T47D (cell line): ENCODE data around the gene MRLN.
"Not testable (repeated sequence)": the region's sequence is repeated elsewhere in the genome, so short reads cannot be mapped to it uniquely, and the experiment has no call there.

Source experiments
- DNase-seq, 2 experiments: peaks; one replicate each; pipeline versions ENCODE4 v3.0.0 to v3.0.0-alpha.2; 2011 to 2012; ENCODE audit warnings: low read depth in 1 of 2, low spot score in 1 of 2
- JUND ChIP-seq: IDR thresholded peaks from 2 replicates; pipeline ENCODE4 v1.6.1; 2012; ENCODE audit warnings: low read depth
- in situ Hi-C: cut with HindIII; loops from 2 replicates; pipeline ENCODE4 v1.10.0; 2016; ENCODE audit warnings: low sequenced_read_pairs, low pct_unique_long_range_greater_than_20kb

MRLN gene

GRCh38 chr10:59771162-59771807 is 18.0 kb upstream of the MRLN start:
- DNase-seq: no peak
- in situ Hi-C loops: no loop called here
- TF ChIP-seq JUND: no peak

DNA sequence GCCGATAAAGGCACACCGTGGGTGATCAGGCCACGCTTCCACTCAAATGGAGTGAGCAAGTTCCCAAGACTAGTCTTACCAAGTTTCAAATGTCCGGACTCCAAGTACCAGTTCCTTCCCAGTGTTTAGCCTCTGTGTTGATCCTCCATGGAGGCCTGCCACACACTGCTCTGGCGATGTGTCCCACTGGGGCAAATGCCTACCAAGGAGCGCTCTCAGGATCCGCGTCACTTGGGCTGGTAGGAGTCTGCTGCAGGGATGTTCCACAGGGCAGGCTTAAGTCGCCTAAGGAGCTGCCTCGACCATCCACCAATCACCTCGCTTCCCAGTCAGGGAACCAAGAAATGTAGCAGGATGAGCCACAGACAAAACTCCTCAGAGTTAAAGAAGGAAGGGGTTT is 17.4 kb upstream of the MRLN start:
- in situ Hi-C loops: no loop called here
- DNase-seq: no peak
- no peak for TF ChIP-seq JUND

DNA sequence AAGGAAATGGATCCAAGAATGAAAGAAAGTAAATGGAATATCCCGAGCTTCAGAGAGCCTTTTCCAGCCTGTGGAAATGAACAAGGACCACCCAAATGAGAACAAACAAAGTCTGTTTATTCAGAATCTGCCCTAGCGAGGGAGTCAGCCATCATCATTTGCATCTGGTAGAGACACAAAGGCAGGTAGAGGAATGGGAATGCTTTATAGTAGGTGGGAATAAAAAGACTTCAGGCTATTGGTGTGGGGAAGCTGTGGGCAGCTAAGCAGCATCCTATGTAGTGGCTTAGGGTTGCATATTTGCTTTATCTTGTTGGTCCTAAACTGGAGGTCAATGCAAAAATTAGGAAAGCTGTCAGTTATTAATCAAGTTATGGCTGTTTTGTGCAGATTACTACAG is 9.2 kb upstream of the MRLN start:
- DNase-seq: no peak
- TF ChIP-seq JUND: no peak
- in situ Hi-C loops: no loop called here

DNA sequence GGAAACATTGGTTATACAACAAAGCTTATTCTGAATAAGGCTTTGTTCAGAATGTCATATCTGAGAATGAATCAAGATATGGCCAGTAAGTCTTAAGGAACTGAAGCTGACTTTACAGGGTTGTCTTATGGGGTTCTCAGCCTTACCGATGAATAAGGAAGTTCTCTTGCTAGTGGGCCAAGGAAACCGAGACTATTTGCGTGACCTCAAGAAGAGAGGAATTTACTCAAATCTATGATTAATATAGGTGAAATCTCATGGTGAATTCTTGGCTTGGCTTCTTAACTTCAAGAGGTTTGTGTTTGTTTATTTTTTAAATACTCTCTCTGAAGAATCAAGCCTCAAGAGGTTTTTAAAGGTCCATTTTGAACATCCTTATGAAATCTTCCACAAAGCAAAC is 4.7 kb upstream of the MRLN start:
- no peak for TF ChIP-seq JUND
- no peak for DNase-seq
- in situ Hi-C loops: no loop called here

GRCh38 chr10:59754951-59755350 is 1.7 kb upstream of the MRLN start:
- no peak for DNase-seq
- in situ Hi-C loops: no loop called here
- no peak for TF ChIP-seq JUND

DNA sequence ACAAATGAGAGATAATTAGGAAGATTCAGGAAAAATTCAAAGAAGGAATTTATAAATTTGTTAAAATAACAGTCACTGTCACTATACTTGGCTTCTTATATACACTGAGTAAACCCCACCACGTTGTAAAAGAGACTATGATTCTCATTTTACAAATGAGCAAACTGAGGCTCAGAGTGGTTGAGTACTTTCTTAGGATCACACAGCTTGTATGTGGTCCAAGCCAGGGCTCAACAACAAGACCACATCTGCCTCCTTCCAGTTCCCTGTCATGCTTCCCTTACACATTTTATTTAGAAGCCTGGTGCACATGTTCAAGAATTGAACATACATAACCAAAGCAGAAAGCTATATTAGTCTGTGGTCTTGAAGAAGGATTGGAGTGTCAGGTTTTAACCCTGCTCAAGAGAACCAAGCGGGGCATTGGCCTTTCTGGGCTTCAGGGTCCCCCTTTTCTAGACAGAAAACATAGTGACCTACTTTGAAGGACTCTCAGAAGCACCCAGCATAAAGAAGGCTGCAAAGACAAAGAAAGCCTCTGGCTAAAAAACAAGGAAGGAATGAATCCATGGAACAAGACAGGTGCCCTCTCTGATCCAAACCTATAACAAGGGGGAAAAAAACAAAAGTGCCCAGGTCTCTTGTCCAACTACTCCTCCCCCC is 846 bp downstream of the MRLN start:
- no peak for TF ChIP-seq JUND
- DNase-seq: no peak
- in situ Hi-C loops: no loop called here

GRCh38 chr10:59750155-59750945 is 2.9 kb downstream of the MRLN start:
- in situ Hi-C loops: no loop called here
- no peak for DNase-seq
- no peak for TF ChIP-seq JUND

DNA sequence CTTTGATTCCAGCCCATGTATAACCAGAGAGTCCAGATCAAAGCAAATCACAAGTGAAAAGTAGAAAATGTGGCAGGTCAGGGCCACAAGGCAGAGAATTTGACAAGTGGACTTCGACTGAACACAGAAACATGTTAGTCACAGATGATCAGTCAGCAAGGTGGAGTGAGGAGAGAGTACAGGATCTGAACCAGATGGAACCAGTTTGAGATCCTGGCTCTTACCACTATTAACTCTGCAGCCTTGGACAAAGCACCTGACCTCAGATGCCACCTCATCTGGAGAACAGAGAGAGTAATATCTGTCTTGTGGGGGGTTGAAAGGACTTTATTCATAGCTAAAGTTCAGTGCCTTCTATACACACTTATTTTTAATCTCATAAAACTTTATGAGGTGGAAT is 4.4 kb downstream of the MRLN start:
- in situ Hi-C loops: no loop called here
- TF ChIP-seq JUND: no peak
- no peak for DNase-seq

- TF ChIP-seq JUND: no peak
- in situ Hi-C loops: no loop called here
- DNase-seq: no peak
Measured at GRCh38 chr10:59745163-59745650, 8.0 kb downstream of the MRLN start.

DNA sequence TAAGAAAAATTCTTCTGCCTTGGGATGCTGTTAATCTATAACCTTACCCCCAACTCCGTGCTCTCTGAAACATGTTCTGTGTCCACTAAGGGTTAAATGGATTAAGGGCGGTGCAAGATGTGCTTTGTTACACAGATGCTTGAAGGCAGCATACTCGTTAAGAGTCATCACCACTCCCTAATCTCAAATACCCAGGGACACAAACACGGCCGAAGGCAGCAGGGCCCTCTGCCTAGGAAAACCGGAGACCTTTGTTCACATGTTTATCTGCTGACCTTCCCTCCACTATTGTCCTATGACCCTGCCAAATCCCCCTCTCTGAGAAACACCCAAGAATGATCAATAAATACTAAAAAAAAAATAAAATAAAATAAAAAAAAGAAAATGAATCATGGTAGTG is 8.5 kb downstream of the MRLN start:
- DNase-seq, in situ Hi-C loops: not testable (repeated sequence)

- in situ Hi-C loops, DNase-seq: not testable (repeated sequence)
Measured at GRCh38 chr10:59744156-59744555, 9.1 kb downstream of the MRLN start.

GRCh38 chr10:59741583-59741982 is 11.7 kb downstream of the MRLN start:
- no peak for DNase-seq
- no peak for TF ChIP-seq JUND
- in situ Hi-C loops: no loop called here

- in situ Hi-C loops: no loop called here
- no peak for DNase-seq
- no peak for TF ChIP-seq JUND
Measured at GRCh38 chr10:59741048-59741447, 12.2 kb downstream of the MRLN start.

DNA sequence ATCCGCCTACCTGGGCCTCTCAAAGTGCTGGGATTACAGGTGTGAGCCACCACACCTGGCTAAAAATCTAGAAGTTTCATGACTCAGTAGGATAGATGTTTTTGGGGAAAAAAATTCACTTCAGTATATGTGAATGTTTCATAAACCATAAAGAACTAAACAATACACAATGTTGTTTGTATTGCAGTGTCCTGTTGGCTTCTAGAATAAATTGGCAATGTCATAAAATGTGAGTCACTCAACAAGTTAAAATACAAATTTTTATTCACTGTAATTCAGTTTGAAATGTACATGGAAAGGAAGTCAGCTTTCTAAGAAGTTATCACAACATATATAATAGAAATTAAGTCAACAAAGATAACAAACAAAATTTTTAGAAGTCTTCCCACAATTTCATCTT is 16.5 kb downstream of the MRLN start:
- in situ Hi-C loops: no loop called here
- TF ChIP-seq JUND: no peak
- DNase-seq: no peak
